ENCODE data around the gene NFIA.

- no peak for TF ChIP-seq RAD21 (IDR thresholded peaks at IDR 0.05; ENCODE audit: low read depth)
- no peak for TF ChIP-seq MAX (IDR thresholded peaks at IDR 0.05)
- TF ChIP-seq REST (IDR thresholded peaks at IDR 0.05; ENCODE audit: low read depth), result no peak
Measured at GRCh38 chr1:61284936-61285335, 202.6 kb downstream of the NFIA start.

Measured in Ishikawa (cell line).